Measurements from ENCODE around the gene ACTA1.
"Not testable (repeated sequence)": the region's sequence is repeated elsewhere in the genome, so short reads cannot be mapped to it uniquely, and the experiment has no call there.

The ACTA1 gene

DNA sequence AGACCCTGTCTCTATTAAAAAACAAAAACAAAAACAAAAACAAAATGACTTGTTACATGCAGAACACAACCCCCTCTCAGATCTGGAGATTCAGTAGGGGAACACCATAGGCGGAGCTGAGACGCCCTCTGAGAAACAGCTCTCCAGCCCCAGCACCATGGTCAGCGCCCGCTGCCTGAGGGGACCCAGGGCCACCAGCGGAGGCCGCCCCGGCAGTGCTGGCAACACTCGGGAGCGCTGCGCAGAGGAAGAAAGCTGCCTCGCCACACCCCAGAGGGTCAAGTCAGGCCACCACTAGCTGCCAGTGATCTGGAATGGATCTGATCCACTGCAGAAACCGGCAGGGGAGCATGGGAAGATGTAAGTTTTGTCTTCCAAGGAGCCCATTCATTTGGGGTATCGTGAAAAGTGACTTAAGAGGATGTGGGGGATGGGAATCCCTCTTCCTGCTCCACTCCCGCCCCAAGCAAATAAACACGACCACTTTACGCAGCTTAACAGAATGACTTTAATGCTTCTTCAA lies 3.1 kb downstream of the ACTA1 start:
- H3K36me3 ChIP-seq (ENCODE audit: control insufficient read depth in 2 of 2, insufficient read depth in 2 of 2, low read length in 2 of 2): no peaks in the 10 kb centered on the region
- peaks cover 0 to 4% of the 10 kb centered on the region in 2 donors for H3K4me1 ChIP-seq (ENCODE audit: control insufficient read depth in 2 of 2, insufficient read depth in 2 of 2, low read length in 2 of 2)
- H3K4me3 ChIP-seq (ENCODE audit: low read length in 2 of 2): no peak overlapping the region
- H3K27ac ChIP-seq (ENCODE audit: low read depth in 2 of 2, low read length in 2 of 2): no peak overlapping the region
- H3K9ac ChIP-seq (ENCODE audit: low read depth in 1 of 2, low read length in 2 of 2): no peak overlapping the region
- no peaks in the 10 kb centered on the region for H3K9me3 ChIP-seq (ENCODE audit: control insufficient read depth in 2 of 2, low read length in 2 of 2)
- H3K27me3 ChIP-seq (ENCODE audit: control insufficient read depth in 2 of 2, insufficient read depth in 2 of 2, low read length in 2 of 2): peaks cover 37 to 51% of the 10 kb centered on the region in 2 donors

DNA sequence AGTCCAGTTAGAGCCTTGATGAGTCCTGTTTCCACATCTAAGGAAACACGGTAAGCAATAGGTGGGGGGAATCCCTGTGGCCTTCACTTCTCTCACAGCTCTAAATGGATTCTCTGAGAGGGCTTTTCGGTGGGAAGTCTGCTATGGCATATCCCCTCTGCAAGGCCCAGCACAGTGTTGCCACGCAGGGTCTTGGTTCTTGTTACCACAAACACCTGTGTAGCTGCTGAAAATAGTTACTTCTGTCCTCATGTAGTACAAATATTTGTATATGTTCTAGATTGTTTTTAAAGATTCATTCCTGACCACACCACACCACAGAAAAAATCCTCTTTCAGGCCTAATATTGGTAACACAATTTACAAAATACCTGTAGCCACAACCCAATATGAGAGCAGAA lies 5.6 kb downstream of the ACTA1 start:
- no peak overlapping the region for H3K27ac ChIP-seq (ENCODE audit: low read depth in 2 of 2, low read length in 2 of 2)
- H3K27me3 ChIP-seq (ENCODE audit: control insufficient read depth in 2 of 2, insufficient read depth in 2 of 2, low read length in 2 of 2): peaks cover 30 to 36% of the 10 kb centered on the region in 2 donors
- no peaks in the 10 kb centered on the region for H3K9me3 ChIP-seq (ENCODE audit: control insufficient read depth in 2 of 2, low read length in 2 of 2)
- H3K4me3 ChIP-seq (ENCODE audit: low read length in 2 of 2): no peak overlapping the region
- H3K9ac ChIP-seq (ENCODE audit: low read depth in 1 of 2, low read length in 2 of 2): no peak overlapping the region
- no peaks in the 10 kb centered on the region for H3K36me3 ChIP-seq (ENCODE audit: control insufficient read depth in 2 of 2, insufficient read depth in 2 of 2, low read length in 2 of 2)
- peaks cover 0 to 4% of the 10 kb centered on the region in 2 donors for H3K4me1 ChIP-seq (ENCODE audit: control insufficient read depth in 2 of 2, insufficient read depth in 2 of 2, low read length in 2 of 2)

DNA sequence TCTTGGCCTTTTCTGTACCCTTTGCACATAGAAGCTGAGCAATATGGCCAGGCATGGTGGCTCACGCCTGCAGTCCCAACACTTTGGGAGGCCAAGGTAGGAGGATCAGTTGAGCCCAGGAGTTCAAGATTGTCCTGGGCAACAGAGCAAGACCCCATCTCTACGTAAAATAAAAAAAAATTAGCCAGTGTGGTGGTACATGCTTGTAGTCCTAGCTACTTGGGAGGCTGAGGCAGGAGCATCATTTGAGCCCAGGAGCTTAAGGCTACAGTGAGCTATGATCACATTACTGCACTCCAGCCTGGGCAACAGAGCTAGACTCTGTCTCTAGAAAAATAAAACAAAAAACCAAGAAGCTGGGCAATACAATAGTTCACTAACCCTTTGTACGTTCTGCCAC lies 6.3 kb downstream of the ACTA1 start:
- peaks cover 0 to 4% of the 10 kb centered on the region in 2 donors for H3K4me1 ChIP-seq (ENCODE audit: control insufficient read depth in 2 of 2, insufficient read depth in 2 of 2, low read length in 2 of 2)
- no peak overlapping the region for H3K27ac ChIP-seq (ENCODE audit: low read depth in 2 of 2, low read length in 2 of 2)
- H3K9ac ChIP-seq (ENCODE audit: low read depth in 1 of 2, low read length in 2 of 2): no peak overlapping the region
- no peaks in the 10 kb centered on the region for H3K9me3 ChIP-seq (ENCODE audit: control insufficient read depth in 2 of 2, low read length in 2 of 2)
- peaks cover 23 to 29% of the 10 kb centered on the region in 2 donors for H3K27me3 ChIP-seq (ENCODE audit: control insufficient read depth in 2 of 2, insufficient read depth in 2 of 2, low read length in 2 of 2)
- no peaks in the 10 kb centered on the region for H3K36me3 ChIP-seq (ENCODE audit: control insufficient read depth in 2 of 2, insufficient read depth in 2 of 2, low read length in 2 of 2)
- H3K4me3 ChIP-seq (ENCODE audit: low read length in 2 of 2): no peak overlapping the region

DNA sequence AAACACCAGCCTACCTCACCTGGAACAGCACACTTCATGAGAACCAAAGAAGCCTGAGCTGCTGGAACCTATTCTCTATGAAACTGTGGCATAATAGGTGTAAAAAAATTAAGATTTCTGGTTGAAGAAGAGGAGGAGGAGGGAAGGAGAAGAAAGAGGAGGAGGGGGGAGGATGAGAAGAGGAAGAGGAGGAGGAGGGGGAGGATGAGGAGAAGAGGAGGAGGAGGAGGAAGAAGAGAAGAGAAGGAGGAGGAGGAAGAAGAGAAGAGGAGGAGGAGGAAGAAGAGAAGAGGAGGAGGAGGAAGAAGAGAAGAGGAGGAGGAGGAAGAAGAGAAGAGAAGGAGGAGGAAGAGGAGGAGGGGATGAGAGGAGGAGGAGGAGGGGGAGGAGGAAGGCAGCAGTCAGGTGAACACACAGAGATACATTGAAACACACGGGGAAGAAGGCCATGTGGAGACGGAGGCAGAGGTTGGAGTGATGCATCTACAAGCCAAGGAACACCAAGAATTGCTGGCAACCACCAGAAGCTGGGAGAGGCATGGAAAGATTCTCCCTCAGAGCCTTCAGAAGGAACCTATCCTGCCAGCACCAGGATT lies 8.2 kb downstream of the ACTA1 start:
- Histone ChIP-seq H3K4me1 (ENCODE audit: control insufficient read depth in 2 of 2, insufficient read depth in 2 of 2, low read length in 2 of 2) (no peaks in the 10 kb centered on the region), H3K4me3 (ENCODE audit: low read length in 2 of 2) (no peak overlapping the region), H3K9ac (ENCODE audit: low read depth in 1 of 2, low read length in 2 of 2) (no peak overlapping the region), H3K36me3 (ENCODE audit: control insufficient read depth in 2 of 2, insufficient read depth in 2 of 2, low read length in 2 of 2) (no peaks in the 10 kb centered on the region), H3K9me3 (ENCODE audit: control insufficient read depth in 2 of 2, low read length in 2 of 2) (no peaks in the 10 kb centered on the region), H3K27ac (ENCODE audit: low read depth in 2 of 2, low read length in 2 of 2) (no peak overlapping the region), H3K27me3 (ENCODE audit: control insufficient read depth in 2 of 2, insufficient read depth in 2 of 2, low read length in 2 of 2) (peaks cover 7 to 14% of the 10 kb centered on the region in 2 donors)

DNA sequence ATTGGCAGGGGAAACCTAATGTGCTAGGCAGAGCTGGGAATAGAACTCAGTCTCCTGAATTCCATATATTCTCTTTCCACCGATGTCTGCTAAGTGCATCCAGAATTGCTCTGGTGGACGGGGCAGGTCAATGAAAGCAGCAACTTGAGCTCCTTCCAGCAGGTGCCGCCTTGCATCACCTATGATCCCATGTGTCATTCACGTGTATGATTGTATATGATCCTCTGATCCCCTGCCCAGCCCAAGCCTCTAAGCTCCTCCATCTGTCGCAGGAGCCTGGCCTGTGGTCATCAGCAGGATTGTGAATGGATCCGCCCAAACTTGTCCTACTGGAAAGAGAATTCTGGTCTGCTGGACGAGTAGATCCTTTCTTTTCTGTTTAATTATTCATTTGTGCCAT lies 13.1 kb downstream of the ACTA1 start:
- Histone ChIP-seq H3K9me3 (ENCODE audit: control insufficient read depth in 2 of 2, low read length in 2 of 2) (no peaks in the 10 kb centered on the region), H3K4me1 (ENCODE audit: control insufficient read depth in 2 of 2, insufficient read depth in 2 of 2, low read length in 2 of 2) (no peaks in the 10 kb centered on the region), H3K9ac (ENCODE audit: low read depth in 1 of 2, low read length in 2 of 2) (no peak overlapping the region), H3K4me3 (ENCODE audit: low read length in 2 of 2) (no peak overlapping the region), H3K27ac (ENCODE audit: low read depth in 2 of 2, low read length in 2 of 2) (no peak overlapping the region), H3K36me3 (ENCODE audit: control insufficient read depth in 2 of 2, insufficient read depth in 2 of 2, low read length in 2 of 2) (no peaks in the 10 kb centered on the region), H3K27me3 (ENCODE audit: control insufficient read depth in 2 of 2, insufficient read depth in 2 of 2, low read length in 2 of 2) (no peaks in the 10 kb centered on the region)

DNA sequence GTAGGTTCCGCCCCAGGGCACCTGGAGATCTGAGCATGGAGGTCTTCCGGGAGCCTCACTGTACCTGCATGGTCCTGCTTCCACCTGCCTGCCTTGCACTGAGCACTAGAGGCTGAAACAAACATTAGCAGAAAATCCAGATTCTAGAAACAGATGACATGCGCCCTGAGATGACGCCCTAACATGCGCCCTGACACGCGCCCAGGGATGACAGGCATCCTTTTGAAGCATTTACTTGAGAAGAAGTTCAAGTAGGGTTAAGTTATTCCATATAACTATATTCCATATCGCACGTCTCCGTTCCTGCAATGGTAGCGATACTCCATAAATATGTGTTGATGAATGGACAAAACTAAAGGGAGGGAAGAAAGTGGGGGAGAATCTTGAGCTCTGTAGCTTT lies 13.7 kb downstream of the ACTA1 start:
- Histone ChIP-seq H3K36me3 (ENCODE audit: control insufficient read depth in 2 of 2, insufficient read depth in 2 of 2, low read length in 2 of 2) (no peaks in the 10 kb centered on the region), H3K9ac (ENCODE audit: low read depth in 1 of 2, low read length in 2 of 2) (no peak overlapping the region)

DNA sequence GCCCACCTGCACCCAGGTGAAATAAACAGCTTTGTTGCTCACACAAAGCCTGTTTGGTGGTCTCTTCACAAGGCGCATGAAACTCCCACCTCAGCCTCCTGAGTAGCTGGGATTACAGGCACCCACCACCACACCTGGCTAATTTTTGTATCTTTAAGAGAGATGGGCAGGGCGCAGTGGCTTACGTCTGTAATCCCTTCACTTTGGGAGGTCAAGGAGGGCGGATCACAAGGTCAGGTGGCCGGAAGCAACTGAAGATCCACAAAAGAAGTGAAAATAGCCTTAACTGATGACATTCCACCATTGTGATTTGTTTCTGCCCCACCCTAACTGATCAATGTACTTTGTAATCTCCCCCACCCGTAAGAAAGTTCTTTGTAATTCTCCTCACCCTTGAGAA lies 15.3 kb downstream of the ACTA1 start:
- H3K4me3 ChIP-seq (ENCODE audit: low read length in 2 of 2); H3K27me3 ChIP-seq (ENCODE audit: control insufficient read depth in 2 of 2, insufficient read depth in 2 of 2, low read length in 2 of 2); H3K9ac ChIP-seq (ENCODE audit: low read depth in 1 of 2, low read length in 2 of 2); H3K9me3 ChIP-seq (ENCODE audit: control insufficient read depth in 2 of 2, low read length in 2 of 2); H3K36me3 ChIP-seq (ENCODE audit: control insufficient read depth in 2 of 2, insufficient read depth in 2 of 2, low read length in 2 of 2); H3K4me1 ChIP-seq (ENCODE audit: control insufficient read depth in 2 of 2, insufficient read depth in 2 of 2, low read length in 2 of 2); H3K27ac ChIP-seq (ENCODE audit: low read depth in 2 of 2, low read length in 2 of 2): not testable (repeated sequence)

More for the DNA sequence above, 13.7 kb downstream of the ACTA1 start:
- no peaks in the 10 kb centered on the region for H3K9me3 ChIP-seq (ENCODE audit: control insufficient read depth in 2 of 2, low read length in 2 of 2)
- H3K27me3 ChIP-seq (ENCODE audit: control insufficient read depth in 2 of 2, insufficient read depth in 2 of 2, low read length in 2 of 2): no peaks in the 10 kb centered on the region
- no peak overlapping the region for H3K27ac ChIP-seq (ENCODE audit: low read depth in 2 of 2, low read length in 2 of 2)
- H3K4me3 ChIP-seq (ENCODE audit: low read length in 2 of 2): no peak overlapping the region
- no peaks in the 10 kb centered on the region for H3K4me1 ChIP-seq (ENCODE audit: control insufficient read depth in 2 of 2, insufficient read depth in 2 of 2, low read length in 2 of 2)

DNA sequence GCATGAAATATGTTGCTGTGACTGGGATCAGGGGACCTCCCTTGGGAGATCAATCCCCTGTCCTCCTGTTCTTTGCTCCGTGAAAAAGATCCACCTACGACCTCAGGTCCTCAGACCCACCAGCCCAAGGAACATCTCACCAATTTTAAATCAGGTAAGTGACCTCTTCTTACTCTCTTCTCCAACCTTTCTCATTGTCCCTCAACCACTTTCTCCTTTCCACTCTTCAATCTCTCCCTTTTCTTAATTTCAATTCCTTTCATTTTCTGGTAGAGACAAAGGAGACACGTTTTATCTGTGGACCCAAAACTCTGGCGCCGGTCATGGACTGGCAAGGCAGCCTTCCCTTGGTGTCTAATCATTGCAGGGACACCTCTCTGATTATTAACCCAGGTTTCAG lies 21.1 kb downstream of the ACTA1 start:
- not testable (repeated sequence) for H3K36me3 ChIP-seq (ENCODE audit: control insufficient read depth in 2 of 2, insufficient read depth in 2 of 2, low read length in 2 of 2); H3K4me3 ChIP-seq (ENCODE audit: low read length in 2 of 2); H3K27ac ChIP-seq (ENCODE audit: low read depth in 2 of 2, low read length in 2 of 2); H3K9ac ChIP-seq (ENCODE audit: low read depth in 1 of 2, low read length in 2 of 2); H3K9me3 ChIP-seq (ENCODE audit: control insufficient read depth in 2 of 2, low read length in 2 of 2)
- Histone ChIP-seq H3K27me3 (ENCODE audit: control insufficient read depth in 2 of 2, insufficient read depth in 2 of 2, low read length in 2 of 2) (peaks cover 10% of the 10 kb centered on the region in 2 donors), H3K4me1 (ENCODE audit: control insufficient read depth in 2 of 2, insufficient read depth in 2 of 2, low read length in 2 of 2) (peaks cover 3 to 15% of the 10 kb centered on the region in 2 donors)

DNA sequence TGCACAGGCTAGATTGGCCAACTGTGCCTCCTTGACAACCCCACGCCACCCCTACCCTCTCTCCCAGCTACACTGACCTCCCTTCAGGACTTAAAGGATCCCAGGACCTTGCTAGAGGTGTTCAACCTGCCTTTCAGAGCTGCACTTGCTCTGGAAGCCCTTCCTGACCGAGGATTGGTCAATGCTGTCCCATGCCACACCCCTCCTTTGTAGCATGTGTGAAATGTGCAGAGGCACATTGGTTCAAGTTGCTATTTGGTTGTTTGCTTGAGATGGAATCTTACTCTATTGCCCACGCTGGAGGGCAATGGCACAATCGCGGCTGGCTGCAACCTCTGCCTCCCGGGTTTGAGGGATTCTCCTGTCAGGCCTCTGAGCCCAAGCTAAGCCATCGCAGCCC lies 21.8 kb downstream of the ACTA1 start:
- no peak overlapping the region for H3K4me3 ChIP-seq (ENCODE audit: low read length in 2 of 2)
- H3K27me3 ChIP-seq (ENCODE audit: control insufficient read depth in 2 of 2, insufficient read depth in 2 of 2, low read length in 2 of 2): peaks cover 17 to 18% of the 10 kb centered on the region in 2 donors
- H3K27ac ChIP-seq (ENCODE audit: low read depth in 2 of 2, low read length in 2 of 2): no peak overlapping the region
- no peaks in the 10 kb centered on the region for H3K9me3 ChIP-seq (ENCODE audit: control insufficient read depth in 2 of 2, low read length in 2 of 2)
- H3K9ac ChIP-seq (ENCODE audit: low read depth in 1 of 2, low read length in 2 of 2): no peak overlapping the region
- H3K36me3 ChIP-seq (ENCODE audit: control insufficient read depth in 2 of 2, insufficient read depth in 2 of 2, low read length in 2 of 2): no peaks in the 10 kb centered on the region
- peaks cover 7 to 19% of the 10 kb centered on the region in 2 donors for H3K4me1 ChIP-seq (ENCODE audit: control insufficient read depth in 2 of 2, insufficient read depth in 2 of 2, low read length in 2 of 2)

DNA sequence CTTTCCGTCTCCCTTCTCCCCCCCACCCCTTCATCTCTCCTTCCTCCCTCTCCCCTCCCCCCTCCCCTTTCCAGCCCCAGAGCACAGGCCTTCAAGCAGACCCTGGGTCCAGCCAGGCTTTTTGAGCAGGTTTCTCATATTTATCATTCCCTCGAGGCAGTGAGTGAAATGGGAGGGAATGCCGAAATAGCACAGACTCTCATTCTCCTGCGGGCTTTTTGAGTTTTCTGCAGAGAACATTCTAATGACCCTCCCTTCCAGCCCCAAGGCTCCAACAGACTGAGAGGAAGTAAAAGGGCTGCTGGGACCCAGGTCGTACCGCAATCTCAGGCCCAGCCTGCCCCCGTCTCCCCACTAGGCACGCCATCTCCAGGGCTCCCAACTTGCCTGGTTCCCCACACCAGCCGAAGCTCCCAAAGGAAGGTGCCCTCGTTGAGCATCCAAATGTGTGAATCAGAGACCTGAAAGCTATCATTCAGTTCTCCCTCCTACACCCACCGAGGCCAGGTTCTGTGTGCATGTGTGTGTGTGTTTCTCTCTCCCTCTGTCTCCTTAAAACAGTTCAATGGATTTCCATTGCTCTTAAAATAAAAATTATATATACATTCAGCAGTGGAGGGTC lies 22.3 kb downstream of the ACTA1 start:
- Histone ChIP-seq H3K4me1 (ENCODE audit: control insufficient read depth in 2 of 2, insufficient read depth in 2 of 2, low read length in 2 of 2) (peaks cover 8 to 19% of the 10 kb centered on the region in 2 donors), H3K4me3 (ENCODE audit: low read length in 2 of 2) (no peak overlapping the region), H3K36me3 (ENCODE audit: control insufficient read depth in 2 of 2, insufficient read depth in 2 of 2, low read length in 2 of 2) (no peaks in the 10 kb centered on the region), H3K27ac (ENCODE audit: low read depth in 2 of 2, low read length in 2 of 2) (no peak overlapping the region), H3K27me3 (ENCODE audit: control insufficient read depth in 2 of 2, insufficient read depth in 2 of 2, low read length in 2 of 2) (peaks cover 19 to 23% of the 10 kb centered on the region in 2 donors), H3K9me3 (ENCODE audit: control insufficient read depth in 2 of 2, low read length in 2 of 2) (no peaks in the 10 kb centered on the region), H3K9ac (ENCODE audit: low read depth in 1 of 2, low read length in 2 of 2) (no peak overlapping the region)
